Gastrocnemius medialis (tissue), 4 donors: Measurements from ENCODE around the gene FLNB. TPM values are rescaled to one million over a fixed set of nuclear protein-coding genes. Genes with fewer than 3 reads are reported as not detected.

Experiments used
- ATAC-seq, 2 donors: fragments of 150-250 bp; one replicate each; pipeline ENCODE4 v1.9.1; 2016
- DNase-seq, 2 donors: peaks; one replicate each; pipeline ENCODE4 v3.0.0-alpha.2; 2019
- H3K27ac ChIP-seq, 4 donors: fragments of 200-600 bp; sonication (generic); 1 replicate in 1 of 4; 2 replicates in 3 of 4; pipeline ENCODE4 v1.5.1; 2016 to 2018; ENCODE audit warnings: mild to moderate bottlenecking in 2 of 4, moderate library complexity in 1 of 4
- H3K27me3 ChIP-seq, 3 donors: fragments of 200-600 bp; sonication (generic) in 2 of 3; 1 replicate in 1 of 3; 2 replicates in 2 of 3; pipeline versions ENCODE4 v1.5.1 to v1.6.0; 2016 to 2019; ENCODE audit warnings: mild to moderate bottlenecking in 1 of 3, moderate library complexity in 1 of 3
- H3K36me3 ChIP-seq, 2 donors: fragments of 200-600 bp; sonication (generic) in 1 of 2; one replicate each; pipeline ENCODE4 v1.5.1; 2017 to 2018
- H3K4me1 ChIP-seq, 2 donors: fragments of 200-600 bp; sonication (generic) in 1 of 2; one replicate each; pipeline ENCODE4 v1.5.1; 2016 to 2017; ENCODE audit warnings: mild to moderate bottlenecking in 2 of 2
- H3K4me3 ChIP-seq, 4 donors: fragments of 200-600 bp; sonication (generic) in 3 of 4; 1 replicate in 1 of 4; 2 replicates in 3 of 4; pipeline ENCODE4 v1.5.1; 2016 to 2019; ENCODE audit warnings: mild to moderate bottlenecking in 2 of 4
- H3K9me3 ChIP-seq, 3 donors: fragments of 200-600 bp; sonication (generic) in 2 of 3; 1 replicate in 1 of 3; 2 replicates in 2 of 3; pipeline ENCODE4 v1.5.1; 2016 to 2019
- CTCF ChIP-seq, 5 experiments: fragments of 450-650 bp in 3 of 5; fragments of 200-600 bp in 2 of 5; sonication (generic) in 2 of 5; IDR thresholded peaks in 4 of 5; conservative IDR thresholded peaks in 1 of 5; 1 replicate in 4 of 5; 2 replicates in 1 of 5; pipeline ENCODE4 v1.5.1; 2016 to 2019; ENCODE audit warnings: antibody characterized with exemption in 5 of 5, mild to moderate bottlenecking in 3 of 5, moderate library complexity in 3 of 5
- POLR2A ChIP-seq, 2 donors: fragments of 450-650 bp; IDR thresholded peaks; one replicate each; pipeline ENCODE4 v1.6.1; 2017; ENCODE audit warnings: antibody characterized with exemption in 2 of 2, mild to moderate bottlenecking in 2 of 2, moderate library complexity in 2 of 2
- in situ Hi-C, 4 donors: fragments of 200-750 bp; cut with MboI; loops; one replicate each; pipeline versions ENCODE4 v1.15.0 to v1.8.0; 2017; ENCODE audit warnings: low sequenced_read_pairs in 4 of 4
- intact Hi-C: fragments of 100-400 bp; cut with DNase I; formaldehyde crosslinking; loops from one replicate; pipeline ENCODE4 v1.15.1; 2023; ENCODE audit warnings: low total_unique reads
- total RNA-seq, 4 donors: library from RNA; depleted of rRNA; stranded (reverse); fragments of >200 nt; gene quantifications; one replicate each; pipeline versions ENCODE4 v1.1.0 to v1.2.3, GENCODE V29; 2016

Gene FLNB
- total RNA-seq, 4 donors from 2014 or later = 10.9 to 21.5 (median 12.0) TPM

- Histone ChIP-seq H3K9me3 (no peaks in the 10 kb centered on the region), H3K27ac (no peak overlapping the region), H3K4me1 (peaks cover 0 to 3% of the 10 kb centered on the region in 2 donors), H3K27me3 (no peaks in the 10 kb centered on the region), H3K4me3 (no peak overlapping the region), H3K36me3 (no peaks in the 10 kb centered on the region)
- DNase-seq (no peak), ATAC-seq (no peak)
- TF ChIP-seq CTCF (IDR thresholded peaks at IDR 0.05 in 4 of 5, conservative IDR thresholded peaks at IDR 0.05 in 1 of 5) (no peak), POLR2A (IDR thresholded peaks at IDR 0.05) (no peak)
- in situ Hi-C loops = no loop called here
- intact Hi-C loops = no loop called here
Observed at GRCh38 chr3:58016710-58017109, 8.5 kb downstream of the FLNB start.

GRCh38 chr3:58018892-58019742 lies 10.9 kb downstream of the FLNB start:
- peaks cover 0 to 3% of the 10 kb centered on the region in 2 donors for H3K4me1 ChIP-seq
- no peak overlapping the region for H3K4me3 ChIP-seq
- intact Hi-C loops (no loop called here), in situ Hi-C loops (no loop called here)
- ATAC-seq = no peak
- H3K27me3 ChIP-seq = no peaks in the 10 kb centered on the region
- DNase-seq = no peak
- no peaks in the 10 kb centered on the region for H3K9me3 ChIP-seq
- TF ChIP-seq CTCF (IDR thresholded peaks at IDR 0.05 in 4 of 5, conservative IDR thresholded peaks at IDR 0.05 in 1 of 5) (no peak), POLR2A (IDR thresholded peaks at IDR 0.05) (no peak)
- peak overlapping the region; percentile 37 to 72 (median 68) for H3K27ac ChIP-seq
- no peaks in the 10 kb centered on the region for H3K36me3 ChIP-seq

- no peak overlapping the region for H3K4me3 ChIP-seq
- no peak for ATAC-seq
- H3K36me3 ChIP-seq = no peaks in the 10 kb centered on the region
- in situ Hi-C loops = no loop called here
- H3K27ac ChIP-seq = peak overlapping the region; percentile 37 to 72 (median 68)
- H3K27me3 ChIP-seq = no peaks in the 10 kb centered on the region
- peaks cover 0 to 3% of the 10 kb centered on the region in 2 donors for H3K4me1 ChIP-seq
- H3K9me3 ChIP-seq = no peaks in the 10 kb centered on the region
- intact Hi-C loops = no loop called here
- DNase-seq = no peak
- TF ChIP-seq POLR2A (IDR thresholded peaks at IDR 0.05) (no peak), CTCF (IDR thresholded peaks at IDR 0.05 in 4 of 5, conservative IDR thresholded peaks at IDR 0.05 in 1 of 5) (no peak)
Observed at GRCh38 chr3:58020783-58021071, 12.5 kb downstream of the FLNB start.

DNA sequence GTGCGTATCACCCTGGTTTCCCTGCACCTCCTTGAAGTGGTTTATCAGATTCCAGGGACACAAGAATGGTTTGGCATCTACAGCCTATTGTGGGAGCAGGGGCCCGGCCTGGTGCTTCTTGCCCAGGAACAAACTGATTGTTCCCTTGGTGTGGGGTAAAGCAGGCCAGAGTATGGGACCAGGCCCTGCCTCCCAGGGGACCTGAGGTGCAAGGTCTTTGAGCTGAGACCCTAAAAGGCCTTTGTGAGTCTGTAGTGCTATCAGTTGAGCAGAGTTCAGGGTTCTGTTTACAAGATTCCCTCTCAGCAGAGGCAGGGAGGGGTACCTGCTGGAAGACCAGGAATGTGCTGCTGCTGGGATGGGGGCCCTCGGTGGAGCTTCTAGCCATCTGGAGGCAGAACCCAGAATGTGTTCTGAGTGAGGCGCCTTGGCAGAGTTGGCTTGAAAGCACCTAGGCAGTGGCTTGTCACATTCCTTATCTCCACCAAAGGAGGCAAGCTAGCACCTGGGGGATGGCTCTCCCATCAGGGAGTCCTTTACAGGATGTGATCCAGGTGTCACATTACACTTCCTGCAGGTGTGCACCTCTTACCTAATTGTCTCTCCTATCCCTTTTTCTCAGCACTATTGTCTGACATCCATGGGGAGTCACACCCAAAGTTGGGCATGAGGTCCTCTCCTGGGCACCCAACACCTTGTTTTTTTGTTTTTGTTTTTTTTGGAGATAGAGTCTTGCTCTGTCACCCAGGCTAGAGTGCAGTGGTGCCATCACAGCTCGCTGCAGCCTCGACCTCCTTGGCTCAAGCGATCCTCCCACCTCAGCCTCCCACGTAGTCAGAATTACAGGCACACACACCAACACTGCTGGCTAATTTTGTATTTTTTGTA lies 13.1 kb downstream of the FLNB start:
- in situ Hi-C loops (no loop called here), intact Hi-C loops (no loop called here)
- Histone ChIP-seq H3K4me3 (no peak overlapping the region), H3K36me3 (no peaks in the 10 kb centered on the region), H3K27ac (peak overlapping the region; percentile 33 to 72 (median 68)), H3K9me3 (no peaks in the 10 kb centered on the region), H3K4me1 (peaks cover 0 to 3% of the 10 kb centered on the region in 2 donors), H3K27me3 (no peaks in the 10 kb centered on the region)
- ATAC-seq (peak in 1 of 2 donors; percentile 39), DNase-seq (no peak)
- TF ChIP-seq POLR2A (IDR thresholded peaks at IDR 0.05) = no peak
- TF ChIP-seq CTCF (IDR thresholded peaks at IDR 0.05 in 4 of 5, conservative IDR thresholded peaks at IDR 0.05 in 1 of 5) = no peak
